Esophagus squamous epithelium (tissue), 5 donors: ENCODE measurements around the gene L3MBTL3. TPM values are rescaled to one million over a fixed set of nuclear protein-coding genes. Genes with fewer than 3 reads are reported as not detected.

ENCODE experiments used
- DNase-seq: peaks from one replicate; lab custom pipeline; 2025; lab: John Stamatoyannopoulos, UW
- H3K27ac ChIP-seq, 4 donors: fragments of 200-600 bp; sonication (generic); one replicate each; pipeline ENCODE4 v1.5.1; 2016 to 2019; ENCODE audit warnings: mild to moderate bottlenecking in 1 of 4
- H3K27me3 ChIP-seq, 4 donors: fragments of 200-600 bp; sonication (generic); 1 replicate in 3 of 4; 2 replicates in 1 of 4; pipeline versions ENCODE4 v1.5.1 to v1.6.0; 2017 to 2021; ENCODE audit warnings: antibody characterized with exemption in 1 of 4
- H3K36me3 ChIP-seq, 3 donors: fragments of 200-600 bp; sonication (generic); one replicate each; pipeline ENCODE4 v1.5.1; 2016 to 2019
- H3K4me1 ChIP-seq, 3 donors: fragments of 200-600 bp; sonication (generic); one replicate each; pipeline ENCODE4 v1.5.1; 2017 to 2019
- H3K4me3 ChIP-seq, 4 donors: fragments of 200-600 bp; sonication (generic); 1 replicate in 3 of 4; 2 replicates in 1 of 4; pipeline ENCODE4 v1.5.1; 2016 to 2019; ENCODE audit warnings: mild to moderate bottlenecking in 2 of 4, moderate library complexity in 1 of 4
- H3K9me3 ChIP-seq, 3 donors: fragments of 200-600 bp; sonication (generic); one replicate each; pipeline ENCODE4 v1.5.1; 2016 to 2019
- CTCF ChIP-seq, 6 experiments: fragments of 450-650 bp in 4 of 6; fragments of 200-600 bp in 2 of 6; sonication (generic) in 2 of 6; IDR thresholded peaks; one replicate each; pipeline ENCODE4 v1.5.1; 2016 to 2019; ENCODE audit warnings: antibody characterized with exemption in 6 of 6, mild to moderate bottlenecking in 4 of 6, moderate library complexity in 4 of 6
- POLR2A ChIP-seq, 4 donors: fragments of 450-650 bp; IDR thresholded peaks; one replicate each; pipeline ENCODE4 v1.6.1; 2017; ENCODE audit warnings: antibody characterized with exemption in 4 of 4, mild to moderate bottlenecking in 4 of 4, moderate library complexity in 3 of 4
- WGBS, 2 donors: methylation state at CpG; one replicate each; pipeline ENCODE4 v1.1.5; 2018; 5-methylcytosine and 5-hydroxymethylcytosine counted together
- intact Hi-C: fragments of 100-400 bp; cut with DNase I; formaldehyde crosslinking; loops from one replicate; pipeline ENCODE4 v1.15.0; 2022
- total RNA-seq, 4 donors: library from RNA; depleted of rRNA; stranded (reverse); fragments of >200 nt; gene quantifications; one replicate each; pipeline ENCODE4 v1.1.0, GENCODE V29; 2016
- donor health status: DM: yes; HTN: yes; CAD: no.

L3MBTL3 gene
- total RNA-seq, 4 donors from 2014 or later = 1.2 to 5.3 (median 3.3) TPM

- intact Hi-C loops = no loop called here
- no peaks in the 10 kb centered on the region for H3K9me3 ChIP-seq
- H3K4me3 ChIP-seq = no peak overlapping the region
- H3K27me3 ChIP-seq = no peaks in the 10 kb centered on the region
- no peaks in the 10 kb centered on the region for H3K4me1 ChIP-seq
- peaks cover 0 to 2% (median 0%) of the 10 kb centered on the region in 3 donors for H3K36me3 ChIP-seq
- no peak for TF ChIP-seq CTCF (IDR thresholded peaks at IDR 0.05)
- TF ChIP-seq POLR2A (IDR thresholded peaks at IDR 0.05) = no peak
- H3K27ac ChIP-seq = no peak overlapping the region
- WGBS, 2 donors = 94 to 97% methylated on average over 1 of the region's 1 CpG
- no peak for DNase-seq
These were observed 100.8 kb downstream of the L3MBTL3 start for GRCh38 chr6:130119211-130119610.

- no peak for DNase-seq
- Histone ChIP-seq H3K27me3 (no peaks in the 10 kb centered on the region), H3K4me1 (no peaks in the 10 kb centered on the region), H3K4me3 (no peak overlapping the region), H3K27ac (no peak overlapping the region), H3K36me3 (peaks cover 0 to 2% (median 0%) of the 10 kb centered on the region in 3 donors), H3K9me3 (no peaks in the 10 kb centered on the region)
- intact Hi-C loops = no loop called here
- TF ChIP-seq POLR2A (IDR thresholded peaks at IDR 0.05) (no peak), CTCF (IDR thresholded peaks at IDR 0.05) (no peak)
These were observed 102.3 kb downstream of the L3MBTL3 start for GRCh38 chr6:130120731-130121130.

GRCh38 chr6:130122243-130122642 lies 103.9 kb downstream of the L3MBTL3 start:
- intact Hi-C loops = no loop called here

GRCh38 chr6:130127195-130127594 lies 108.8 kb downstream of the L3MBTL3 start:
- intact Hi-C loops = no loop called here
- Histone ChIP-seq H3K27me3 (no peaks in the 10 kb centered on the region), H3K36me3 (no peaks in the 10 kb centered on the region), H3K4me3 (no peak overlapping the region), H3K27ac (no peak overlapping the region), H3K9me3 (no peaks in the 10 kb centered on the region), H3K4me1 (peaks cover 0 to 21% (median 0%) of the 10 kb centered on the region in 3 donors)
- DNase-seq = no peak
- TF ChIP-seq POLR2A (IDR thresholded peaks at IDR 0.05) (no peak), CTCF (IDR thresholded peaks at IDR 0.05) (no peak)
- WGBS, 2 donors = 69 to 73% methylated on average over 2 of the region's 2 CpGs

More at GRCh38 chr6:130122243-130122642, 103.9 kb downstream of the L3MBTL3 start:
- H3K36me3 ChIP-seq = peaks cover 0 to 2% (median 0%) of the 10 kb centered on the region in 3 donors
- DNase-seq = no peak
- 73 to 91% methylated on average over 2 of the region's 2 CpGs for WGBS, 2 donors
- H3K4me3 ChIP-seq = no peak overlapping the region
- no peak for TF ChIP-seq CTCF (IDR thresholded peaks at IDR 0.05)
- no peak for TF ChIP-seq POLR2A (IDR thresholded peaks at IDR 0.05)
- no peaks in the 10 kb centered on the region for H3K9me3 ChIP-seq
- H3K27me3 ChIP-seq = no peaks in the 10 kb centered on the region
- no peak overlapping the region for H3K27ac ChIP-seq
- H3K4me1 ChIP-seq = no peaks in the 10 kb centered on the region

- 92% methylated on average over 5 of the region's 5 CpGs for WGBS, 2 donors
- no peaks in the 10 kb centered on the region for H3K36me3 ChIP-seq
- no peaks in the 10 kb centered on the region for H3K27me3 ChIP-seq
- no peak overlapping the region for H3K4me3 ChIP-seq
- intact Hi-C loops = no loop called here
- DNase-seq = no peak
- no peak for TF ChIP-seq POLR2A (IDR thresholded peaks at IDR 0.05)
- no peak for TF ChIP-seq CTCF (IDR thresholded peaks at IDR 0.05)
- H3K27ac ChIP-seq = no peak overlapping the region
- H3K9me3 ChIP-seq = no peaks in the 10 kb centered on the region
- H3K4me1 ChIP-seq = peaks cover 0 to 32% (median 0%) of the 10 kb centered on the region in 3 donors
These were observed 109.9 kb downstream of the L3MBTL3 start for GRCh38 chr6:130128326-130128725.
